HEK293T (cell line): ENCODE results near the gene NRP2.

ENCODE experiments used
- CTCF ChIA-PET: fragments of 350-600 bp; formaldehyde crosslinking; extraction: SDS; loops from one replicate; lab custom pipeline; 2021; ENCODE audit warnings: antibody characterized with exemption, inconsistent platforms; lab: Yijun Ruan, JAX
- POLR2A ChIA-PET: fragments of 350-600 bp; formaldehyde crosslinking; extraction: SDS; loops from one replicate; lab custom pipeline; 2020; ENCODE audit warnings: antibody characterized with exemption, inconsistent platforms; lab: Yijun Ruan, JAX
- DNase-seq: peaks from one replicate; pipeline ENCODE4 v3.0.0; 2012; ENCODE audit warnings: mixed read lengths; ENCODE audit errors: extremely low spot score
- ARNT ChIP-seq: fragments of 450-650 bp; IDR thresholded peaks from 2 replicates; pipeline ENCODE4 v1.6.1; 2017; ENCODE audit warnings: mild to moderate bottlenecking
- BHLHE40 ChIP-seq: fragments of 450-650 bp; IDR thresholded peaks from 2 replicates; pipeline ENCODE4 v1.6.1; 2016; ENCODE audit warnings: mild to moderate bottlenecking, moderate library complexity, borderline replicate concordance
- CTBP1 ChIP-seq: fragments of 450-650 bp; IDR thresholded peaks from 2 replicates; pipeline ENCODE4 v1.6.1; 2016; ENCODE audit warnings: borderline replicate concordance
- ELF4 ChIP-seq: fragments of 450-650 bp; IDR thresholded peaks from 2 replicates; pipeline ENCODE4 v1.6.1; 2017; ENCODE audit warnings: antibody characterized with exemption
- FOXA1 ChIP-seq: fragments of 450-650 bp; IDR thresholded peaks from 2 replicates; pipeline ENCODE4 v1.6.1; 2016; ENCODE audit warnings: mild to moderate bottlenecking
- FOXK2 ChIP-seq: fragments of 450-650 bp; IDR thresholded peaks from 2 replicates; pipeline ENCODE4 v1.6.1; 2016; ENCODE audit warnings: mild to moderate bottlenecking
- FOXM1 ChIP-seq: fragments of 450-650 bp; IDR thresholded peaks from 2 replicates; pipeline ENCODE4 v1.6.1; 2017; ENCODE audit warnings: mild to moderate bottlenecking, borderline replicate concordance
- HDGF ChIP-seq: fragments of 450-650 bp; IDR thresholded peaks from 2 replicates; pipeline ENCODE4 v1.6.1; 2017; ENCODE audit warnings: antibody characterized with exemption, borderline replicate concordance
- L3MBTL2 ChIP-seq: fragments of 450-650 bp; conservative IDR thresholded peaks from 2 replicates; pipeline ENCODE4 v1.6.1; 2016; ENCODE audit warnings: mild to moderate bottlenecking
- LEF1 ChIP-seq: fragments of 450-650 bp; IDR thresholded peaks from 2 replicates; pipeline ENCODE4 v1.6.1; 2017; ENCODE audit warnings: mild to moderate bottlenecking, borderline replicate concordance
- NFRKB ChIP-seq: fragments of 450-650 bp; IDR thresholded peaks from 2 replicates; pipeline ENCODE4 v1.6.1; 2016; ENCODE audit warnings: mild to moderate bottlenecking, moderate library complexity
- SP1 ChIP-seq: fragments of 450-650 bp; IDR thresholded peaks from 2 replicates; pipeline ENCODE4 v1.6.1; 2017
- SUZ12 ChIP-seq: fragments of 450-650 bp; IDR thresholded peaks from 2 replicates; pipeline ENCODE4 v1.6.1; 2016; ENCODE audit warnings: mild to moderate bottlenecking
- TARDBP ChIP-seq: fragments of 450-650 bp; IDR thresholded peaks from 2 replicates; pipeline ENCODE4 v1.6.1; 2016
- ZNF384 ChIP-seq: fragments of 450-650 bp; IDR thresholded peaks from 2 replicates; pipeline ENCODE4 v1.6.1; 2016
- TF ChIP-seq, protein P1 (sequence below): fragments of 450-650 bp; IDR thresholded peaks from 2 replicates; pipeline ENCODE4 v1.6.1; 2016

NRP2 gene, protein sequence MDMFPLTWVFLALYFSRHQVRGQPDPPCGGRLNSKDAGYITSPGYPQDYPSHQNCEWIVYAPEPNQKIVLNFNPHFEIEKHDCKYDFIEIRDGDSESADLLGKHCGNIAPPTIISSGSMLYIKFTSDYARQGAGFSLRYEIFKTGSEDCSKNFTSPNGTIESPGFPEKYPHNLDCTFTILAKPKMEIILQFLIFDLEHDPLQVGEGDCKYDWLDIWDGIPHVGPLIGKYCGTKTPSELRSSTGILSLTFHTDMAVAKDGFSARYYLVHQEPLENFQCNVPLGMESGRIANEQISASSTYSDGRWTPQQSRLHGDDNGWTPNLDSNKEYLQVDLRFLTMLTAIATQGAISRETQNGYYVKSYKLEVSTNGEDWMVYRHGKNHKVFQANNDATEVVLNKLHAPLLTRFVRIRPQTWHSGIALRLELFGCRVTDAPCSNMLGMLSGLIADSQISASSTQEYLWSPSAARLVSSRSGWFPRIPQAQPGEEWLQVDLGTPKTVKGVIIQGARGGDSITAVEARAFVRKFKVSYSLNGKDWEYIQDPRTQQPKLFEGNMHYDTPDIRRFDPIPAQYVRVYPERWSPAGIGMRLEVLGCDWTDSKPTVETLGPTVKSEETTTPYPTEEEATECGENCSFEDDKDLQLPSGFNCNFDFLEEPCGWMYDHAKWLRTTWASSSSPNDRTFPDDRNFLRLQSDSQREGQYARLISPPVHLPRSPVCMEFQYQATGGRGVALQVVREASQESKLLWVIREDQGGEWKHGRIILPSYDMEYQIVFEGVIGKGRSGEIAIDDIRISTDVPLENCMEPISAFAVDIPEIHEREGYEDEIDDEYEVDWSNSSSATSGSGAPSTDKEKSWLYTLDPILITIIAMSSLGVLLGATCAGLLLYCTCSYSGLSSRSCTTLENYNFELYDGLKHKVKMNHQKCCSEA

DNA sequence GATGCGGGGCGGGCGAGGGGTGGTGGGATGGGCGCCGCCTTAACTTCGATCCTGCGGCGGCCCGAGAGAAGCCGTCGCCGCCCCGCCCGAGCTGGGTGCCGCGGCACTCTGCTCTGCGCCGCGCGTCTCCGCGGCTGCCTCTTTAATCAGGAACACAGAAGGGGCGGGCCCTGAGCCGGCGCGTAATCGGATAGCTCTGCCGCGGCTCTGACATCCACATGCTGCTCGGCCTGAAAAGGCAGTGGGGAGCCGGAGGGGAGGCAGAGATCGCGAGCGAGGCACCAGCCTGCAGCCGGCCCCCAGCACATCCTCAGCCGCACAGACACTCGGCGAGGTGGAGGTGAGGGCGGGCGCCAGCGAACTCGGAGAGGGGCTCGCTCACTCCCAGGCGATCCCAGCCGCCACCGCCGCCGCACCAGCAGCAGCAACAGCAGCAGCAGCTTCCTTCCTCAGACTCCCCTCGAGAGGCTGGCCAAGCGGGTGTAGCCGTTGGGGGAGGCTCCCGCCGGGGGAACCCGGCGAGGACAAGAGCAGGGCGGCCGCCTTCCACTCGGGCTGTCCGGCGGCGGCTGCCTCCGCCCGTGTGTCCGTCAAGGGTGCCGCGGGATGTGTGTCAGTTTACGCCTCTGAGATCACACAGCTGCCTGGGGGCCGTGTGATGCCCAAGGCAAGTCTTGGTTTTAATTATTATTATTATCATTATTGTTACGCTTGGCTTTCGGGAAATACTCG, at the start of gene NRP2:
Gene NRP2, plus strand, starts transcription at position 263 of the 732 bp plus-strand sequence. CDS start 790 bp downstream, outside the sequence.
- ChIA-PET CTCF (interaction anchor here (0.6 to 1.3 kb wide), 2 partner anchors 63 to 243 kb away, joined by 3 to 5 read pairs; no protein-coding TSS in a partner anchor), POLR2A (interaction anchor here (0.7 to 1.5 kb wide), 7 partner anchors 10 to 626 kb away, joined by 3 to 5 read pairs (median 3); no protein-coding TSS in a partner anchor)
- DNase-seq: peak; percentile 74
- TF ChIP-seq SP1: no peak
- TF ChIP-seq, protein P1, sequence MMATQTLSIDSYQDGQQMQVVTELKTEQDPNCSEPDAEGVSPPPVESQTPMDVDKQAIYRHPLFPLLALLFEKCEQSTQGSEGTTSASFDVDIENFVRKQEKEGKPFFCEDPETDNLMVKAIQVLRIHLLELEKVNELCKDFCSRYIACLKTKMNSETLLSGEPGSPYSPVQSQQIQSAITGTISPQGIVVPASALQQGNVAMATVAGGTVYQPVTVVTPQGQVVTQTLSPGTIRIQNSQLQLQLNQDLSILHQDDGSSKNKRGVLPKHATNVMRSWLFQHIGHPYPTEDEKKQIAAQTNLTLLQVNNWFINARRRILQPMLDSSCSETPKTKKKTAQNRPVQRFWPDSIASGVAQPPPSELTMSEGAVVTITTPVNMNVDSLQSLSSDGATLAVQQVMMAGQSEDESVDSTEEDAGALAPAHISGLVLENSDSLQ: peak; percentile 73
- no peak for TF ChIP-seq FOXK2
- TF ChIP-seq L3MBTL2: peak; percentile 70

DNA sequence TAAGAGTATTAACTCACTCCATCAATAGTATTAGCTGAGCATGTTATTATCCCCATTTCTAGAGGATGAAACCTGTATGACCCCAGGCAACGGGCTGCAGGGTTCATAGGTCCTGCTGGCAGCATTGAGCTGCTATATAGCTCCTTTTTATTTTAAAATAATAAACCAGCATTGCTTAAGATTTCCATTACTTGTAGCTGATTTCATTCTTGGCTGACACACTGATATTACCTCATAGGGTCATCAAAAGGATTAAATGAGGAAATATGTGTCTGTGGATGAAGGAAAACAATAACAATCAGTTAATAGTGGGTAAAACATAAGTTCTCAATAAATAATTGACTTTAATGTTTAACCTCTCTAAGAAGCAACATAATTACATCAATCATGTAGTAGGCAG, 48.3 kb upstream of the NRP2 start:
- no peak for DNase-seq
- TF ChIP-seq FOXK2: no peak
- no peak for TF ChIP-seq ZNF384
- TF ChIP-seq ELF4: no peak
- no peak for TF ChIP-seq HDGF
- TF ChIP-seq NFRKB: no peak
- TF ChIP-seq TARDBP: no peak
- TF ChIP-seq FOXM1: no peak
- no peak for TF ChIP-seq BHLHE40
- no peak for TF ChIP-seq FOXA1
- TF ChIP-seq SUZ12: no peak
- no peak for TF ChIP-seq LEF1
- no peak for TF ChIP-seq L3MBTL2
- POLR2A ChIA-PET: no interaction called here
- CTCF ChIA-PET: no interaction called here

DNA sequence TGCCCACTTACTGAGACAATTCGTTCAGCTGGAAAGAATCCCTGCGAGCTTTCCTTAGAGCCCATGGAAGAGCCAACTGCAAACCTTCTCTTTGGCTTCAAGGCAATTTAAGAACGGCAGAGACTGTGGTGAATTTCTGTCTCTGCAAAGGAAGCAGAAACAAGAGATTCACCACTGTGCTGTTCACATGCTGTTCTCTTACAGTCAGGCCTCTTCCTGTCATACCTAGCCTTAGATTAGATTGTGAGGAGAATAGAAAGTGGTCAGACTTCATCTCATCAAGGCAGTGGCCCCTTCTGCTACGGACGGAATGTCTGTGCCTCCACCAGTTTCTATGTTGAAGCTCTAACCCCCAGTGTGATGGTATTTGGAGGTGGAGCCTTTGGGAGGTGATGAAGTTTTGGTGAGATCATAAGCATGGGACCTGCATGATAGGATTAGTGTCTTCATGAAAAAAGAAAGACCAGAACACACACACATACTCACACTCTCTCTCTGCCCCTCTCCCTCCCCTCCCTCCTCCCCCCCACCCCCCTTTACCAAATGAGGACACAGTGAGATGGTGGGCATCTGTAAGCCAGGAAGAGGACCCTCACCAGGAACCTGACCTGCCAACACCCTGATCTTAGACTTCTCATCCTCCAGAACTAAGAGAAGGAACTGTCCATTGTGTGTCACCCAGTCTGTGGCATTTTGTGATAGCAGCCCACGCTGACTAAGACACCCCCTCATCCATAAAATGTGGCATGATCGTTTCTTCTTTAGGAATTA, 45.6 kb upstream of the NRP2 start:
- no peak for DNase-seq
- POLR2A ChIA-PET: no interaction called here
- CTCF ChIA-PET: no interaction called here
- no peak for TF ChIP-seq SP1
- no peak for TF ChIP-seq LEF1
- TF ChIP-seq, protein P1: no peak
- TF ChIP-seq ZNF384: no peak
- TF ChIP-seq TARDBP: no peak
- no peak for TF ChIP-seq L3MBTL2
- no peak for TF ChIP-seq ELF4
- no peak for TF ChIP-seq CTBP1
- no peak for TF ChIP-seq ARNT
- TF ChIP-seq FOXK2: no peak
- no peak for TF ChIP-seq HDGF

DNA sequence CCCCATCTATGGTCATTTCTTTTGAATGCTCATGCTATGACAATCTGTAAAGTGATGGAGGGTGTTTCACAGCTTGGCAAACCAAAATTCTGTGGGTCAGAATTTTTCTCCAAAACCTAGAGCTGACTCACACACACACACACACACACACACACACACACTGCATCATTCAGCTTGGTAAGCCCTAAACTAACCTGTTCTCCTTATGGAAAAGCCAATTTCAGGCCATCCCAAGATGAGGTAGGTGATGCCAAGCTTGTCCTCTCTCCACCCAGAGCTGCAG, 45.0 kb upstream of the NRP2 start:
- POLR2A ChIA-PET: no interaction called here
- no peak for DNase-seq
- TF ChIP-seq HDGF (no peak), NFRKB (no peak), SUZ12 (no peak), SP1 (no peak), ARNT (no peak), FOXK2 (no peak), FOXA1 (no peak), CTBP1 (no peak), FOXM1 (no peak), ZNF384 (no peak)
- CTCF ChIA-PET: interaction anchor here (0.6 kb wide), 1 partner anchor 42 kb away, joined by 3 read pairs; no protein-coding TSS in a partner anchor

DNA sequence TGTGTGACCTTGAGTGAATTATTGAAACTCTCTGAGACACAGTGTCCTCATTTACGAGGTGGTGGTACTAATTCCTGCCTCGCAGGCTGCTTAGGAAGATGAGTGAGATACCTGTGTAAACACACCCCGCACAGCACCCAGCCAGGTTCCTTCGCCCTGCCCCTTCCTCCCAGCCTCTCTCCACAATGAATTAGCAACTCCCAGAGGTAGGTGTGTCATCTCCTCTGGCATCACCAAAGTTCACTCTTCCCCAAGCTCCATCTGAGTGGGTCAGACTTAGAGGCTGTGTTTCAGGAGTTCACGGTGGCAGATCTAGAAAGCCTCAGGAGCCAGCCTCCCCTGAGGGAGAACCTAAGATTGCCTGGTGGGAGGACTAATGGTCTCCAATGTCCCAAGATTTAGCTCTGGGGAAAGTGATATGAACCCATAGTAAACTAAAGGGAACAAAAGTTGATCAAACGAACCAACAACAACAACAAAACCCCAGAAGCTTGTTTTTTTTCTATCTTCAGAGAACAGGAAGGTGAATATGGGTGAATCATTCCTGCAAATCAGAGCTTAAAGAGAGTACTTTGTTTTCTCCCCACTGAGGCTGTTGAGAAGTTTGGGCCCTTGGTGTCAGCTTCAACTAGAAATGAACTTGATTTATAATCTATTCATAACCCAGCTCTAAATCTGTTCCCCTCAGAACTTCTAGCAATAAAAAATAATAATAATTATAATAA, 44.4 kb upstream of the NRP2 start:
- POLR2A ChIA-PET: no interaction called here
- TF ChIP-seq SP1: no peak
- no peak for TF ChIP-seq ARNT
- no peak for TF ChIP-seq ZNF384
- TF ChIP-seq ELF4: no peak
- TF ChIP-seq FOXK2: no peak
- no peak for TF ChIP-seq FOXM1
- no peak for TF ChIP-seq TARDBP
- DNase-seq: no peak
- CTCF ChIA-PET: interaction anchor here (0.6 kb wide), 1 partner anchor 42 kb away, joined by 3 read pairs; no protein-coding TSS in a partner anchor
